Ovary (tissue), 9 donors: Measurements from ENCODE around the gene SLC13A5. TPM values are rescaled to one million over a fixed set of nuclear protein-coding genes. Genes with fewer than 3 reads are reported as not detected.

Experiments used
- DNase-seq, 5 donors: peaks; one replicate each; pipeline ENCODE4 v3.0.0-alpha.2; 2019 to 2020
- H3K27ac ChIP-seq, 2 donors: fragments of 200-600 bp; one replicate each; pipeline versions ENCODE4 v1.5.1 to v1.8.0; 2019 to 2022
- H3K27me3 ChIP-seq: fragments of 200-600 bp; one replicate; pipeline ENCODE4 v1.8.0; 2022
- H3K36me3 ChIP-seq: fragments of 200-600 bp; sonication (generic); one replicate; pipeline ENCODE4 v1.5.1; 2019
- H3K4me1 ChIP-seq: one replicate; pipeline ENCODE4 v1.8.1; 2013; ENCODE audit warnings: mild to moderate bottlenecking, moderate library complexity; ENCODE audit not compliant: insufficient read depth
- H3K4me3 ChIP-seq: fragments of 200-600 bp; sonication (generic); one replicate; pipeline ENCODE4 v1.5.1; 2017
- H3K9me3 ChIP-seq, 2 donors: fragments of 200-600 bp in 1 of 2; sonication (generic) in 1 of 2; one replicate each; pipeline versions ENCODE4 v1.5.1 to v1.8.1; 2013 to 2019; ENCODE audit warnings: mild to moderate bottlenecking in 1 of 2, moderate library complexity in 1 of 2
- CTCF ChIP-seq, 3 donors: fragments of 450-650 bp in 2 of 3; fragments of 200-600 bp in 1 of 3; IDR thresholded peaks; one replicate each; pipeline versions ENCODE4 v1.5.1 to v1.8.0; 2016 to 2022; ENCODE audit warnings: antibody characterized with exemption in 3 of 3, mild to moderate bottlenecking in 1 of 3
- EP300 ChIP-seq: sonication (generic); formaldehyde crosslinking; IDR thresholded peaks from one replicate; pipeline ENCODE4 v1.6.1; 2017; ENCODE audit warnings: antibody characterized with exemption
- POLR2A ChIP-seq: fragments of 450-650 bp; IDR thresholded peaks from one replicate; pipeline ENCODE4 v1.6.1; 2017; ENCODE audit warnings: antibody characterized with exemption, mild to moderate bottlenecking, moderate library complexity
- WGBS, 3 donors: extraction: QIAGEN DNeasy Blood & Tissue Kit in 1 of 3; methylation state at CpG; one replicate each; pipeline versions ENCODE4 v1.1.5 to v1.1.7; 2013 to 2017; 5-methylcytosine and 5-hydroxymethylcytosine counted together
- intact Hi-C, 4 donors: fragments of 100-400 bp; cut with DNase I; formaldehyde crosslinking; loops; one replicate each; pipeline versions ENCODE4 v1.11.0 to v1.15.1; 2022 to 2023
- polyA plus RNA-seq, 2 donors: library from polyadenylated mRNA; stranded (reverse); fragments of 200-250 nt in 1 of 2; fragments of 350-450 nt in 1 of 2; fragmentation: Illumina TruSeq in 1 of 2; extraction: RNeasy Lipid Tissue Mini Kit (QIAGEN cat#74804) in 1 of 2; gene quantifications; one replicate each; pipeline ENCODE4 v1.2.3, GENCODE V29; 2013 to 2014
- total RNA-seq, 7 donors: library from RNA; depleted of rRNA in 2 of 7; stranded (reverse); fragments of >200 nt in 2 of 7; fragmentation: NEBNext Ultra II Directional in 3 of 7; extraction: Animal tissue kit (Norgen Biotek cat#: 25700) in 3 of 7; gene quantifications; one replicate each; pipeline versions ENCODE4 v1.1.0 to v1.2.4, GENCODE V29; 2016 to 2023
- donor health status: DM: no; HTN: no; CAD: no; lungs with moderate emphysema.
- donor health status: DM: no; HTN: no; CAD: no.
- donor health status: Bipolar disorder and iron deficiency.
- donor health status: DM: yes; HTN: yes; CAD: no.
- donor health status: DM: no; HTN: no; CAD: no.
- donor health status: DM: yes; HTN: yes; CAD: no.

SLC13A5 gene
- total and polyA plus RNA-seq, 9 donors: 0.45 to 2.6 (median 1.4) TPM

GRCh38 chr17:6724009-6724408 lies 10.8 kb upstream of the SLC13A5 start:
- intact Hi-C loops: no loop called here
- Histone ChIP-seq H3K36me3 (no peaks in the 10 kb centered on the region), H3K4me3 (no peak overlapping the region), H3K27ac (no peak overlapping the region), H3K27me3 (no peaks in the 10 kb centered on the region), H3K9me3 (no peaks in the 10 kb centered on the region), H3K4me1 (no peaks in the 10 kb centered on the region)
- WGBS, 3 donors: 84 to 85% (median 85%) methylated on average over 5 of the region's 5 CpGs
- no peak for DNase-seq
- no peak for TF ChIP-seq CTCF (IDR thresholded peaks at IDR 0.05)
- no peak for TF ChIP-seq EP300
- no peak for TF ChIP-seq POLR2A

DNA sequence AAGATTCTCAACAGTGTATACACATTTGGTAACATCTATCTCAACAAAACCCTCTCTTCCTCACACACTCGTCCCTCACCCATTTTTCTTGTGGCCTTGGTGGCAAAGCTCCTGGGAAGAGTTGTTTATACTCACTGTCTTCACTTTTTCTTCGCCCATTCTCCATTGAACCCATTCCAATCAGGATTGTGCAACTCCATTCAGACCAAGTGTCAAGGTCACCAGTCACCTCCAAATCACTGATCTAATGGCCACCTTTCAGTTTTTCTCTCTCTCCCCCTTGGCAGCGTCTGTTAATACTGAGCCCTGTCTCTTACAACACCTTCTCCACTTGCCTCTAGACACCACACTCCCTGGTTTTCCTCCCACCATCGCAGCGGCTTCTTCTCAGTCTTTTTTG lies 8.6 kb upstream of the SLC13A5 start:
- Histone ChIP-seq H3K36me3 (no peaks in the 10 kb centered on the region), H3K9me3 (no peaks in the 10 kb centered on the region), H3K27me3 (no peaks in the 10 kb centered on the region), H3K4me3 (no peak overlapping the region), H3K27ac (no peak overlapping the region), H3K4me1 (no peaks in the 10 kb centered on the region)
- TF ChIP-seq EP300 (no peak), CTCF (IDR thresholded peaks at IDR 0.05) (no peak), POLR2A (no peak)
- no peak for DNase-seq
- WGBS, 3 donors: 66 to 75% (median 74%) methylated on average over 5 of the region's 5 CpGs
- intact Hi-C loops: no loop called here

DNA sequence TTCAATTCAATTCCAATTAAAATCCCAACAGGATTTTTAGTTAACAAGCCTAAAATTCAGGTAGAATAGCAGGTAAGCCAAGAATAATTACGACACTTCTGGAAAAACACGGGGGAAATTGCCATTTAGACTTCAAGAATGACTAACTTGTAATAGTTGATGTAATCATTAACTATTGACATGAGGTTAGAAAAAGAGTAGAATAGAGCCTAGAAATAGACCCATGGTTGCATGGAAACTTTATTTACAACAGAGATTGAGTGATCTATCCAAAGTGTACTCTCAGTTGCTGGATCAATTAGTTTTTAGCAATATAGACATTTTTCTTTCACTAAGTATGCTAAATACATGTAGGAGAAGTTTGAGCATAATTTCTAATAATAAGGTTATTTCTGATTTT lies 3.6 kb upstream of the SLC13A5 start:
- Histone ChIP-seq H3K36me3 (no peaks in the 10 kb centered on the region), H3K27me3 (no peaks in the 10 kb centered on the region), H3K4me3 (no peak overlapping the region), H3K9me3 (no peaks in the 10 kb centered on the region), H3K4me1 (peaks cover 18% of the 10 kb centered on the region), H3K27ac (no peak overlapping the region)
- intact Hi-C loops: no loop called here
- TF ChIP-seq POLR2A (no peak), CTCF (IDR thresholded peaks at IDR 0.05) (no peak), EP300 (no peak)
- 92 to 94% (median 93%) methylated on average over 2 of the region's 2 CpGs for WGBS, 3 donors
- DNase-seq: no peak

DNA sequence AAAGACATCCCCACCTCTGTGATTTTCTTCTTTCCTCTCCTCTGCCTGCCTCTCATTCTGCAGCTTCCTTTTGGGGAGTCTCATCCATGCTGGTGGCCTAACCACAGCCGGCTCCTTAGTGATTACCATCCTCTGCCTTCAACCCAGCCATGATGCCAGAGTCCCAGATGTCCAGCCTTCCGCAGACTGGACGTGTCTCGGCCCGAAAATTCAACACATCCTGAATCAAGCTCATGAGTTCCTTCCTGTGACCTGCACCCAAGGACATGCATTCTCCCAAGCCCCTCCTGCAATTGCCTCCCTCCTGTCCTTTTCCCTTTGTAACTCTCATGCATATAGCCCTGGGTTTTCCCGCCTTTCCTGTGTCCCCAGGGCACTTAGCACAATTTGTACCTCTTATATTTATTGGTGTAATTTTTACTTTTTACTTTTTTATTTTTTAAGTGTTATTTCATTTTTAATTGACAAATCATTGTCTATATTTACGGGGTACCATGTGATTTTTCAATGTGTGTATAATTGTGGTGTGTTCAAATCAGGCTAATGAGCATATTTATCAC lies 1.2 kb upstream of the SLC13A5 start:
- TF ChIP-seq CTCF (IDR thresholded peaks at IDR 0.05): no peak
- TF ChIP-seq EP300: no peak
- TF ChIP-seq POLR2A: no peak
- H3K27me3 ChIP-seq: no peaks in the 10 kb centered on the region
- no peak for DNase-seq

More for the DNA sequence above, 1.2 kb upstream of the SLC13A5 start:
- WGBS, 3 donors: 71 to 91% (median 82%) methylated on average over 7 of the region's 7 CpGs
- no peaks in the 10 kb centered on the region for H3K36me3 ChIP-seq
- no peaks in the 10 kb centered on the region for H3K9me3 ChIP-seq
- peaks cover 21% of the 10 kb centered on the region for H3K4me1 ChIP-seq
- H3K27ac ChIP-seq: no peak overlapping the region
- H3K4me3 ChIP-seq: no peak overlapping the region
- intact Hi-C loops: loop anchor here in 1 of 4 donors (5.0 kb wide), 1 partner anchor 43 kb away; the partner anchor contains the start of gene XAF1
